Caco-2 (cell line): ENCODE results near the gene SSR1. TPM values are rescaled to one million over a fixed set of nuclear protein-coding genes. Genes with fewer than 3 reads are reported as not detected.

Experiments
- BruUV-seq: library from RNA; stranded (reverse); fragments of 400-500 nt; replicated peaks from 2 replicates; lab custom pipeline; 2021; lab: Mats Ljungman, UMichigan
- CTCF ChIA-PET: fragments of 300-600 bp; sonication (Branson Sonifier 250); formaldehyde crosslinking; loops from one replicate; lab custom pipeline; 2022; ENCODE audit warnings: antibody characterized with exemption; lab: Charles Lee
- POLR2A ChIA-PET: fragments of 300-600 bp; sonication (Branson Sonifier 250); formaldehyde crosslinking; loops from one replicate; lab custom pipeline; 2022; ENCODE audit warnings: antibody characterized with exemption; lab: Charles Lee
- DNase-seq, 2 experiments: peaks; one replicate each; pipeline versions ENCODE4 v3.0.0 to v3.0.0-alpha.2; 2020 to 2022
- H3K27me3 ChIP-seq: replicated peaks from 2 replicates; pipeline ENCODE4 v1.6.0; 2011; ENCODE audit warnings: low read length; ENCODE audit not compliant: control insufficient read depth, insufficient read depth
- H3K36me3 ChIP-seq: 2 replicates; pipeline ENCODE4 v1.5.1; 2011; ENCODE audit warnings: low read length; ENCODE audit not compliant: control insufficient read depth, insufficient read depth
- H3K4me1 ChIP-seq: fragments of 250-450 bp; sonication (Bioruptor Pico); 2 replicates; pipeline ENCODE4 v1.5.1; 2020; ENCODE audit warnings: mild to moderate bottlenecking
- H3K4me3 ChIP-seq: 2 replicates; pipeline ENCODE4 v1.5.1; 2011; ENCODE audit warnings: low read depth, mild to moderate bottlenecking, control low read depth, low read length
- H3K9me3 ChIP-seq: fragments of 250-450 bp; sonication (Bioruptor Pico); 2 replicates; pipeline ENCODE4 v1.5.1; 2020; ENCODE audit warnings: mild to moderate bottlenecking, moderate library complexity
- H3K27ac Mint-ChIP-seq: one replicate; pipeline ENCODE4 v1.8.0; 2022; ENCODE audit warnings: mixed read lengths; ENCODE audit not compliant: unreplicated experiment
- H3K27me3 Mint-ChIP-seq: one replicate; pipeline ENCODE4 v1.8.0; 2022; ENCODE audit warnings: mixed read lengths; ENCODE audit not compliant: insufficient read depth, unreplicated experiment
- H3K36me3 Mint-ChIP-seq: one replicate; pipeline ENCODE4 v1.8.0; 2022; ENCODE audit warnings: mild to moderate bottlenecking, mixed read lengths; ENCODE audit not compliant: insufficient read depth, unreplicated experiment
- H3K4me1 Mint-ChIP-seq: one replicate; pipeline ENCODE4 v1.8.0; 2022; ENCODE audit warnings: low read depth, mixed read lengths; ENCODE audit not compliant: unreplicated experiment
- H3K4me3 Mint-ChIP-seq: one replicate; pipeline ENCODE4 v1.8.0; 2022; ENCODE audit warnings: mild to moderate bottlenecking, moderate library complexity, mixed read lengths; ENCODE audit not compliant: unreplicated experiment
- H3K9me3 Mint-ChIP-seq: one replicate; pipeline ENCODE4 v1.8.0; 2022; ENCODE audit warnings: mixed read lengths; ENCODE audit not compliant: unreplicated experiment
- intact Hi-C: fragments of 100-400 bp; cut with micrococcal nuclease; formaldehyde crosslinking; loops from one replicate; pipeline ENCODE4 v1.10.0; 2022; ENCODE audit not compliant: unreplicated experiment
- total RNA-seq: library from RNA; stranded (reverse); gene quantifications from 2 replicates; pipeline ENCODE4 v1.2.3, GENCODE V29; 2022
- TF ChIP-seq, protein P1 (sequence below), 2 experiments: fragments of 200-600 bp in 1 of 2; IDR thresholded peaks; 1 replicate in 1 of 2; 2 replicates in 1 of 2; pipeline versions ENCODE4 v1.5.1 to v1.8.0; 2011 to 2022; ENCODE audit warnings: antibody characterized with exemption in 1 of 2, control low read depth in 1 of 2, inconsistent platforms in 1 of 2, low read depth in 1 of 2, low read length in 1 of 2, mild to moderate bottlenecking in 1 of 2, moderate library complexity in 1 of 2; ENCODE audit not compliant: insufficient read depth in 1 of 2, severe bottlenecking in 1 of 2, unreplicated experiment in 1 of 2

Gene SSR1
- total RNA-seq, 1 experiment from 2014 or later = 150 TPM

- DNase-seq = no peak
- Mint-ChIP-seq H3K27me3 (no peaks in the 10 kb centered on the region), H3K4me3 (no peak overlapping the region), H3K9me3 (no peaks in the 10 kb centered on the region), H3K27ac (no peak overlapping the region), H3K36me3 (peaks cover 7% of the 10 kb centered on the region), H3K4me1 (peaks cover 17% of the 10 kb centered on the region)
- Histone ChIP-seq H3K9me3 (peaks cover 8% of the 10 kb centered on the region; the same call in 1 of the 2 replicates), H3K36me3 (no peaks in the 10 kb centered on the region), H3K27me3 (no peaks in the 10 kb centered on the region), H3K4me1 (peaks cover 10% of the 10 kb centered on the region), H3K4me3 (no peak overlapping the region)
- TF ChIP-seq, protein P1, sequence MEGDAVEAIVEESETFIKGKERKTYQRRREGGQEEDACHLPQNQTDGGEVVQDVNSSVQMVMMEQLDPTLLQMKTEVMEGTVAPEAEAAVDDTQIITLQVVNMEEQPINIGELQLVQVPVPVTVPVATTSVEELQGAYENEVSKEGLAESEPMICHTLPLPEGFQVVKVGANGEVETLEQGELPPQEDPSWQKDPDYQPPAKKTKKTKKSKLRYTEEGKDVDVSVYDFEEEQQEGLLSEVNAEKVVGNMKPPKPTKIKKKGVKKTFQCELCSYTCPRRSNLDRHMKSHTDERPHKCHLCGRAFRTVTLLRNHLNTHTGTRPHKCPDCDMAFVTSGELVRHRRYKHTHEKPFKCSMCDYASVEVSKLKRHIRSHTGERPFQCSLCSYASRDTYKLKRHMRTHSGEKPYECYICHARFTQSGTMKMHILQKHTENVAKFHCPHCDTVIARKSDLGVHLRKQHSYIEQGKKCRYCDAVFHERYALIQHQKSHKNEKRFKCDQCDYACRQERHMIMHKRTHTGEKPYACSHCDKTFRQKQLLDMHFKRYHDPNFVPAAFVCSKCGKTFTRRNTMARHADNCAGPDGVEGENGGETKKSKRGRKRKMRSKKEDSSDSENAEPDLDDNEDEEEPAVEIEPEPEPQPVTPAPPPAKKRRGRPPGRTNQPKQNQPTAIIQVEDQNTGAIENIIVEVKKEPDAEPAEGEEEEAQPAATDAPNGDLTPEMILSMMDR (IDR thresholded peaks at IDR 0.05; ENCODE audit: insufficient read depth in 1 of 2, low read depth in 1 of 2, low read length in 1 of 2, severe bottlenecking in 1 of 2, unreplicated experiment in 1 of 2) = no peak
- intact Hi-C loops = no loop called here
- no TSS peak for BruUV-seq
- ChIA-PET CTCF (no interaction called here), POLR2A (no interaction called here)
Measured at GRCh38 chr6:7256785-7257184, 56.2 kb downstream of the SSR1 start.

GRCh38 chr6:7255918-7256317 lies 57.1 kb downstream of the SSR1 start:
- CTCF ChIA-PET = no interaction called here
- no peak overlapping the region for H3K27ac Mint-ChIP-seq
- peaks cover 8% of the 10 kb centered on the region; the same call in 1 of the 2 replicates for H3K9me3 ChIP-seq
- H3K36me3 ChIP-seq = no peaks in the 10 kb centered on the region
- POLR2A ChIA-PET = no interaction called here
- no peaks in the 10 kb centered on the region for H3K27me3 ChIP-seq
- no peak overlapping the region for H3K4me3 ChIP-seq
- H3K4me1 ChIP-seq = peaks cover 7% of the 10 kb centered on the region
- DNase-seq = no peak
- TF ChIP-seq, protein P1 (IDR thresholded peaks at IDR 0.05; ENCODE audit: insufficient read depth in 1 of 2, low read depth in 1 of 2, low read length in 1 of 2, severe bottlenecking in 1 of 2, unreplicated experiment in 1 of 2) = no peak
- H3K9me3 Mint-ChIP-seq = no peaks in the 10 kb centered on the region
- H3K4me1 Mint-ChIP-seq = peaks cover 17% of the 10 kb centered on the region
- peaks cover 7% of the 10 kb centered on the region for H3K36me3 Mint-ChIP-seq
- no peaks in the 10 kb centered on the region for H3K27me3 Mint-ChIP-seq
- intact Hi-C loops = no loop called here
- BruUV-seq = no TSS peak
- H3K4me3 Mint-ChIP-seq = no peak overlapping the region

GRCh38 chr6:7254980-7255835 lies 57.8 kb downstream of the SSR1 start:
- DNase-seq = no peak
- Mint-ChIP-seq H3K27ac (no peak overlapping the region), H3K9me3 (no peaks in the 10 kb centered on the region), H3K27me3 (no peaks in the 10 kb centered on the region), H3K4me3 (no peak overlapping the region), H3K4me1 (peaks cover 10% of the 10 kb centered on the region), H3K36me3 (peaks cover 13% of the 10 kb centered on the region)
- no peak overlapping the region for H3K4me3 ChIP-seq
- intact Hi-C loops = no loop called here
- BruUV-seq = no TSS peak
- TF ChIP-seq, protein P1 (IDR thresholded peaks at IDR 0.05; ENCODE audit: insufficient read depth in 1 of 2, low read depth in 1 of 2, low read length in 1 of 2, severe bottlenecking in 1 of 2, unreplicated experiment in 1 of 2) = no peak
- peaks cover under 1% of the 10 kb centered on the region; the same call in 1 of the 2 replicates for H3K4me1 ChIP-seq
- H3K9me3 ChIP-seq = peaks cover 8% of the 10 kb centered on the region; the same call in 1 of the 2 replicates
- no peaks in the 10 kb centered on the region; the same call in 1 of the 2 replicates for H3K36me3 ChIP-seq
- H3K27me3 ChIP-seq = no peaks in the 10 kb centered on the region
- CTCF ChIA-PET = no interaction called here
- POLR2A ChIA-PET = no interaction called here
